HepG2 (cell line): ENCODE data around the gene SCUBE1. TPM values are rescaled to one million over a fixed set of nuclear protein-coding genes. Genes with fewer than 3 reads are reported as not detected.

Experiments
- ATAC-seq: fragments of 200-7000 bp; cut with Tn5 transposase; 3 replicates; pipeline ENCODE4 v1.9.1; 2020; ENCODE audit warnings: mild to moderate bottlenecking, moderate library complexity
- BruUV-seq: library from RNA; stranded (reverse); fragments of 400-500 nt; replicated peaks from 2 replicates; lab custom pipeline; 2021; lab: Mats Ljungman, UMichigan
- CTCF ChIA-PET: fragments of 300-600 bp; formaldehyde crosslinking; extraction: SDS; loops from one replicate; lab custom pipeline; 2021; ENCODE audit warnings: low total read pairs, inconsistent platforms, low intra/inter-chr PET ratio; lab: Yijun Ruan, JAX
- POLR2A ChIA-PET: fragments of 350-600 bp; sonication (Branson Sonifier 250); formaldehyde crosslinking; loops from one replicate; lab custom pipeline; 2020; ENCODE audit warnings: antibody characterized with exemption, inconsistent platforms; lab: Yijun Ruan, JAX
- DNase-seq: peaks from one replicate; pipeline ENCODE4 v3.0.0-alpha.2; 2015; ENCODE audit warnings: low spot score
- FAIRE-seq: peaks from 3 replicates; lab custom pipeline; 2011; peaks lifted over from hg19 to GRCh38; lab: Jason Lieb, UNC
- H2AFZ ChIP-seq: one replicate; pipeline ENCODE4 v1.6.1; 2011; ENCODE audit warnings: low read length, inconsistent platforms
- H3K27ac ChIP-seq: fragments of 300-600 bp; 3 replicates; pipeline ENCODE4 v1.8.0; 2011; ENCODE audit warnings: mixed run types, mild to moderate bottlenecking, mixed read lengths, low read length, inconsistent platforms; ENCODE audit not compliant: insufficient read depth; ENCODE audit errors: extremely low read length
- H3K27me3 ChIP-seq, 2 experiments: fragments of 200-600 bp in 1 of 2; 2 replicates in 1 of 2; 3 replicates in 1 of 2; pipeline versions ENCODE4 v1.6.0 to v1.8.0; 2011; ENCODE audit warnings: low read length in 2 of 2, mild to moderate bottlenecking in 2 of 2, moderate library complexity in 2 of 2, inconsistent platforms in 1 of 2; ENCODE audit not compliant: insufficient read depth in 2 of 2, control insufficient read depth in 1 of 2
- H3K36me3 ChIP-seq, 2 experiments: fragments of 200-600 bp in 1 of 2; replicated peaks in 1 of 2; 2 replicates in 1 of 2; 3 replicates in 1 of 2; pipeline versions ENCODE4 v1.5.1 to v1.8.0; 2011; ENCODE audit warnings: low read length in 2 of 2, inconsistent platforms in 1 of 2; ENCODE audit not compliant: insufficient read depth in 2 of 2, control insufficient read depth in 1 of 2
- H3K4me1 ChIP-seq: 2 replicates; pipeline ENCODE4 v1.5.1; 2012; ENCODE audit warnings: low read length, inconsistent platforms; ENCODE audit not compliant: insufficient read depth
- H3K4me2 ChIP-seq: 2 replicates; pipeline ENCODE4 v1.6.0; 2011; ENCODE audit warnings: low read depth, low read length, inconsistent platforms
- H3K4me3 ChIP-seq, 3 experiments: fragments of 200-600 bp in 1 of 3; sonication (generic), shearing (Covaris generic) in 1 of 3; replicated peaks in 1 of 3; 2 replicates each; pipeline ENCODE4 v1.5.1; 2011 to 2016; ENCODE audit warnings: low read length in 3 of 3, inconsistent platforms in 2 of 3, low read depth in 2 of 3, mild to moderate bottlenecking in 2 of 3, control low read depth in 1 of 3, mixed read lengths in 1 of 3; ENCODE audit not compliant: insufficient read depth in 1 of 3
- H3K79me2 ChIP-seq: one replicate; pipeline ENCODE4 v1.6.1; 2011; ENCODE audit warnings: low read length, inconsistent platforms; ENCODE audit not compliant: insufficient read depth
- H3K9ac ChIP-seq: 2 replicates; pipeline ENCODE4 v1.6.0; 2011; ENCODE audit warnings: mild to moderate bottlenecking, low read depth, low read length, inconsistent platforms; ENCODE audit not compliant: insufficient read depth
- H3K9me3 ChIP-seq: 2 replicates; pipeline ENCODE4 v1.5.1; 2012; ENCODE audit warnings: mild to moderate bottlenecking, low read length
- H4K20me1 ChIP-seq: 2 replicates; pipeline ENCODE4 v1.6.0; 2011; ENCODE audit warnings: inconsistent platforms, mild to moderate bottlenecking, low read length, moderate library complexity; ENCODE audit not compliant: insufficient read depth
- DPF2 ChIP-seq: sonication (generic); formaldehyde crosslinking; IDR thresholded peaks from 2 replicates; pipeline ENCODE4 v1.4.0; 2020; ENCODE audit warnings: mild to moderate bottlenecking, low read depth, missing genetic modification reagents, borderline replicate concordance
- ETS1 ChIP-seq: sonication (generic); formaldehyde crosslinking; IDR thresholded peaks from 2 replicates; pipeline ENCODE4 v1.4.0; 2020; ENCODE audit warnings: missing genetic modification reagents
- GPN1 ChIP-seq: sonication (generic); formaldehyde crosslinking; IDR thresholded peaks from 2 replicates; pipeline ENCODE4 v1.5.1; 2020; ENCODE audit warnings: missing genetic modification reagents, borderline replicate concordance
- HNF1A ChIP-seq, 2 experiments: sonication (generic) in 1 of 2; formaldehyde crosslinking in 1 of 2; IDR thresholded peaks; 2 replicates each; pipeline versions ENCODE4 v1.4.0 to v1.6.1; 2016 to 2020; ENCODE audit warnings: borderline replicate concordance in 1 of 2, low read depth in 1 of 2, mild to moderate bottlenecking in 1 of 2, missing genetic modification reagents in 1 of 2
- HNF1B ChIP-seq: sonication (generic); formaldehyde crosslinking; IDR thresholded peaks from 2 replicates; pipeline ENCODE4 v1.5.1; 2020; ENCODE audit warnings: mild to moderate bottlenecking, moderate library complexity, missing genetic modification reagents
- IRF1 ChIP-seq: sonication (generic); formaldehyde crosslinking; IDR thresholded peaks from 2 replicates; pipeline ENCODE4 v1.4.0; 2020; ENCODE audit warnings: low read depth, mild to moderate bottlenecking, missing genetic modification reagents
- MXD1 ChIP-seq: sonication (generic); formaldehyde crosslinking; IDR thresholded peaks from 2 replicates; pipeline ENCODE4 v1.4.0; 2020; ENCODE audit warnings: mild to moderate bottlenecking, missing genetic modification reagents
- NCOR1 ChIP-seq: fragments of 200-600 bp; sonication (generic); IDR thresholded peaks from 2 replicates; pipeline ENCODE4 v1.7.0; 2017; ENCODE audit warnings: antibody characterized with exemption, low read length, borderline replicate concordance
- PLRG1 ChIP-seq: fragments of 450-650 bp; conservative IDR thresholded peaks from 2 replicates; pipeline ENCODE4 v1.6.1; 2016
- SMARCE1 ChIP-seq: fragments of 450-650 bp; IDR thresholded peaks from 2 replicates; pipeline ENCODE4 v1.6.1; 2017; ENCODE audit warnings: borderline replicate concordance
- SP140L ChIP-seq: sonication (generic); formaldehyde crosslinking; IDR thresholded peaks from 2 replicates; pipeline ENCODE4 v1.4.0; 2020; ENCODE audit warnings: missing genetic modification reagents, borderline replicate concordance
- ZNF276 ChIP-seq: sonication (generic); formaldehyde crosslinking; IDR thresholded peaks from 2 replicates; pipeline ENCODE4 v1.4.0; 2020; ENCODE audit warnings: mild to moderate bottlenecking, low read depth, missing genetic modification reagents
- ZNF572 ChIP-seq: sonication (generic); formaldehyde crosslinking; IDR thresholded peaks from 2 replicates; pipeline ENCODE4 v1.5.1; 2020; ENCODE audit warnings: mild to moderate bottlenecking, missing genetic modification reagents
- ZSCAN21 ChIP-seq: sonication (generic); formaldehyde crosslinking; IDR thresholded peaks from 2 replicates; pipeline ENCODE4 v1.8.0; 2022; ENCODE audit warnings: mild to moderate bottlenecking, missing genetic modification reagents, moderate library complexity, borderline replicate concordance
- WGBS: methylation state at CpG from one replicate; pipeline ENCODE4 v1.1.6; 2017; ENCODE audit warnings: low lambda C conversion rate; 5-methylcytosine and 5-hydroxymethylcytosine counted together
- in situ Hi-C: cut with HindIII; loops from 2 replicates; pipeline ENCODE4 v1.10.0; 2017; ENCODE audit warnings: low pct_unique_long_range_greater_than_20kb; ENCODE audit not compliant: extremely low pct_ligation_motif_present
- intact Hi-C: fragments of 100-400 bp; cut with micrococcal nuclease; formaldehyde crosslinking; loops from one replicate; pipeline ENCODE4 v1.10.0; 2022; ENCODE audit not compliant: unreplicated experiment
- polyA plus RNA-seq, 8 experiments: library from polyadenylated mRNA; depleted of rRNA in 3 of 8; stranded (reverse) in 7 of 8; unstranded in 1 of 8; fragments of >200 nt; fragmentation: Illumina TruSeq in 4 of 8; extraction: Trizol in 4 of 8; gene quantifications; 2 replicates each; pipeline versions ENCODE4 v1.2.1 to v1.2.3, GENCODE V29; 2011 to 2016; ENCODE audit warnings: low read depth in 4 of 8, missing spikeins in 1 of 8, mixed read lengths in 1 of 8; ENCODE audit not compliant: insufficient read depth in 1 of 8
- total RNA-seq, 5 experiments: library from RNA; depleted of rRNA; stranded (reverse); fragments of >200 nt; fragmentation: Illumina TruSeq; extraction: Trizol; gene quantifications; 2 replicates each; pipeline ENCODE4 v1.2.3, GENCODE V29; 2016; ENCODE audit warnings: low read depth in 1 of 5

The SCUBE1 gene
- total and polyA plus RNA-seq, 2 of the 13 experiments (the other 11 are each of a cell fraction or from before 2014, with no cell fraction given): under 0.01 to 0.05 TPM

GRCh38 chr22:43292630-43293018 is 50.5 kb downstream of the SCUBE1 start:
- H4K20me1 ChIP-seq: no peaks in the 10 kb centered on the region
- DNase-seq (no peak), ATAC-seq (no peak), FAIRE-seq (no peak)
- BruUV-seq: no TSS peak
- CTCF ChIA-PET: no interaction called here
- no peak overlapping the region for H3K4me2 ChIP-seq
- H3K79me2 ChIP-seq: no peaks in the 10 kb centered on the region
- H3K4me1 ChIP-seq: peaks cover 30% of the 10 kb centered on the region
- peaks cover 8 to 76% of the 10 kb centered on the region in 2 experiments for H3K27me3 ChIP-seq
- no peak overlapping the region for H3K4me3 ChIP-seq
- POLR2A ChIA-PET: no interaction called here
- in situ Hi-C loops (no loop called here), intact Hi-C loops (no loop called here)
- 71% methylated on average over 9 of the region's 9 CpGs for WGBS
- no peak overlapping the region for H3K27ac ChIP-seq
- no peak overlapping the region for H2AFZ ChIP-seq
- H3K36me3 ChIP-seq: no peaks in the 10 kb centered on the region
- H3K9ac ChIP-seq: no peak overlapping the region
- no peaks in the 10 kb centered on the region for H3K9me3 ChIP-seq
- TF ChIP-seq ZNF572 (CRISPR knock-in tag) (no peak), ZNF276 (CRISPR knock-in tag) (no peak), IRF1 (CRISPR knock-in tag) (no peak), SMARCE1 (no peak), PLRG1 (no peak), NCOR1 (no peak), SP140L (no peak), MXD1 (CRISPR knock-in tag) (no peak), HNF1A (IDR thresholded peaks at IDR 0.05; ENCODE audit: low read depth) (no peak), HNF1A (CRISPR knock-in tag; IDR thresholded peaks at IDR 0.05; ENCODE audit: borderline replicate concordance) (no peak), HNF1B (CRISPR knock-in tag) (no peak), DPF2 (CRISPR knock-in tag) (no peak), GPN1 (CRISPR knock-in tag) (no peak), ZSCAN21 (CRISPR knock-in tag) (no peak), ETS1 (CRISPR knock-in tag) (no peak)
